GM10248 (cell line): ENCODE measurements around the gene GPR78.

Experiments
- CTCF ChIA-PET: fragments of 300-600 bp; sonication (Branson Sonifier 250); formaldehyde crosslinking; extraction: SDS; loops from one replicate; lab custom pipeline; 2021; ENCODE audit warnings: antibody characterized with exemption; lab: Yijun Ruan, JAX
- POLR2A ChIA-PET: fragments of 350-650 bp; sonication (Branson Sonifier 250); formaldehyde crosslinking; extraction: SDS; loops from one replicate; lab custom pipeline; 2020; ENCODE audit warnings: antibody characterized with exemption; lab: Yijun Ruan, JAX
- DNase-seq: peaks from one replicate; pipeline ENCODE4 v3.0.0; 2012; ENCODE audit errors: extremely low spot score
- CTCF ChIP-seq: IDR thresholded peaks from 2 replicates; pipeline ENCODE4 v1.5.1; 2012; ENCODE audit warnings: mild to moderate bottlenecking, low read depth; ENCODE audit errors: extremely low read depth, missing control alignments, control extremely low read depth

The GPR78 gene

GRCh38 chr4:8550691-8551090, 29.5 kb upstream of the GPR78 start:
- ChIA-PET CTCF (interaction anchor here (8.5 kb wide), 1 partner anchor 82 kb away, joined by 79 read pairs; no protein-coding TSS in a partner anchor), POLR2A (no interaction called here)
- DNase-seq = no peak
- no peak for TF ChIP-seq CTCF

- ChIA-PET CTCF (interaction anchor here (1.1 to 1.4 kb wide), 4 partner anchors 10 to 83 kb away, joined by 3 read pairs; no protein-coding TSS in a partner anchor), POLR2A (no interaction called here)
- TF ChIP-seq CTCF = no peak
- no peak for DNase-seq
These were observed 28.2 kb upstream of the GPR78 start for GRCh38 chr4:8552024-8552423.

GRCh38 chr4:8552581-8553205, 27.5 kb upstream of the GPR78 start:
- no peak for TF ChIP-seq CTCF
- ChIA-PET POLR2A (no interaction called here), CTCF (interaction anchor here (0.8 to 1.4 kb wide), 5 partner anchors 10 to 84 kb away, joined by 3 read pairs; no protein-coding TSS in a partner anchor)
- no peak for DNase-seq

- TF ChIP-seq CTCF = no peak
- POLR2A ChIA-PET = no interaction called here
- CTCF ChIA-PET = interaction anchor here (0.8 to 1.4 kb wide), 3 partner anchors 9 to 39 kb away, joined by 3 read pairs; no protein-coding TSS in a partner anchor
- DNase-seq = no peak
These were observed 27.0 kb upstream of the GPR78 start for GRCh38 chr4:8553216-8553615.

- ChIA-PET CTCF (interaction anchor here (0.9 kb wide), 1 partner anchor 10 kb away, joined by 3 read pairs; no protein-coding TSS in a partner anchor), POLR2A (no interaction called here)
- no peak for TF ChIP-seq CTCF
- DNase-seq = no peak
These were observed 26.2 kb upstream of the GPR78 start for GRCh38 chr4:8553991-8554405.

GRCh38 chr4:8554555-8555100, 25.6 kb upstream of the GPR78 start:
- DNase-seq = no peak
- ChIA-PET POLR2A (no interaction called here), CTCF (no interaction called here)
- no peak for TF ChIP-seq CTCF
